C4-2B (cell line): Measurements from ENCODE around the gene HP.
"Not testable (repeated sequence)": the region's sequence is repeated elsewhere in the genome, so short reads cannot be mapped to it uniquely, and the experiment has no call there.

Experiments
- ZFX ChIP-seq: fragments of 450-650 bp; IDR thresholded peaks from 2 replicates; pipeline ENCODE4 v1.6.1; 2017
- TF ChIP-seq, protein P1 (sequence below): fragments of 450-650 bp; conservative IDR thresholded peaks from 2 replicates; pipeline ENCODE4 v1.5.1; 2017; ENCODE audit warnings: mild to moderate bottlenecking

DNA sequence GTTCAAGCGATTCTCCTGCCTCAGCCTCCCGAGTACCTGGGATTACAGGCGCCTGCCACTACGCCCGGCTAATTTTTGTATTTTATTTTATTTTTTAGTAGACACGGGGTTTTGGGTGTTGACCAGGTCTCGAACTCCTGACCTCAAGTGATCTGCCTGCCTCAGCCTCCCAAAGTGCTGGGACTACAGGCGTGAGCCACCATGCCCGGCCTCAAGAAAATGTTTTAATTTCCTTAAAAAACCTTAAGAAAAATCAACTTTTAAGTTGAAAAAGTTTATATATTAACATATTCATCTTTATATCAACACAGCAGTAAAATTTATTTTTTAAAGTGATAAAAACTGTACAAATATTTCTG is 46.3 kb upstream of the HP start:
- TF ChIP-seq, protein P1, sequence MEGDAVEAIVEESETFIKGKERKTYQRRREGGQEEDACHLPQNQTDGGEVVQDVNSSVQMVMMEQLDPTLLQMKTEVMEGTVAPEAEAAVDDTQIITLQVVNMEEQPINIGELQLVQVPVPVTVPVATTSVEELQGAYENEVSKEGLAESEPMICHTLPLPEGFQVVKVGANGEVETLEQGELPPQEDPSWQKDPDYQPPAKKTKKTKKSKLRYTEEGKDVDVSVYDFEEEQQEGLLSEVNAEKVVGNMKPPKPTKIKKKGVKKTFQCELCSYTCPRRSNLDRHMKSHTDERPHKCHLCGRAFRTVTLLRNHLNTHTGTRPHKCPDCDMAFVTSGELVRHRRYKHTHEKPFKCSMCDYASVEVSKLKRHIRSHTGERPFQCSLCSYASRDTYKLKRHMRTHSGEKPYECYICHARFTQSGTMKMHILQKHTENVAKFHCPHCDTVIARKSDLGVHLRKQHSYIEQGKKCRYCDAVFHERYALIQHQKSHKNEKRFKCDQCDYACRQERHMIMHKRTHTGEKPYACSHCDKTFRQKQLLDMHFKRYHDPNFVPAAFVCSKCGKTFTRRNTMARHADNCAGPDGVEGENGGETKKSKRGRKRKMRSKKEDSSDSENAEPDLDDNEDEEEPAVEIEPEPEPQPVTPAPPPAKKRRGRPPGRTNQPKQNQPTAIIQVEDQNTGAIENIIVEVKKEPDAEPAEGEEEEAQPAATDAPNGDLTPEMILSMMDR, result not testable (repeated sequence)
- TF ChIP-seq ZFX, result not testable (repeated sequence)
